Cardiac muscle cell (in vitro differentiated cells and primary cell): Measurements from ENCODE around the gene BHLHA15. TPM values are rescaled to one million over a fixed set of nuclear protein-coding genes. Genes with fewer than 3 reads are reported as not detected.
A peak's percentile ranks its signal among the peaks of the same experiment; 100 is the strongest.

Experiments
- DNase-seq, 2 donors: peaks; one replicate each; pipeline versions ENCODE4 v3.0.0 to v3.0.0-alpha.2; 2010 to 2017; ENCODE audit warnings: low read depth in 1 of 2, low spot score in 1 of 2
- H3K27ac ChIP-seq: fragments of 200-600 bp; sonication (generic); 2 replicates; pipeline ENCODE4 v1.5.1; 2016
- H3K27me3 ChIP-seq: fragments of 200-600 bp; sonication (generic); 2 replicates; pipeline ENCODE4 v1.6.0; 2016; ENCODE audit warnings: control low read depth
- H3K36me3 ChIP-seq: fragments of 200-600 bp; sonication (generic); 2 replicates; pipeline ENCODE4 v1.5.1; 2016; ENCODE audit warnings: control low read depth
- H3K4me1 ChIP-seq: fragments of 200-600 bp; sonication (generic); 2 replicates; pipeline ENCODE4 v1.8.1; 2017; ENCODE audit warnings: low read depth, mild to moderate bottlenecking, mixed run types
- H3K4me3 ChIP-seq: fragments of 200-600 bp; sonication (generic); 2 replicates; pipeline ENCODE4 v1.5.1; 2016; ENCODE audit warnings: mild to moderate bottlenecking
- H3K9me3 ChIP-seq: fragments of 200-600 bp; sonication (generic); 2 replicates; pipeline ENCODE4 v1.5.1; 2017; ENCODE audit warnings: low read depth, mild to moderate bottlenecking, control low read depth
- polyA plus RNA-seq: library from polyadenylated mRNA; unstranded; fragments of >200 nt; fragmentation: Nextera tagmentation; extraction: Ambion mirVana; gene quantifications from 2 replicates; pipeline ENCODE4 v1.2.1, GENCODE V29; 2016
- total RNA-seq: library from RNA; depleted of rRNA; stranded (reverse); fragments of >200 nt; gene quantifications from 2 replicates; pipeline ENCODE4 v1.2.3, GENCODE V29; 2016
- TF ChIP-seq, protein P1 (sequence below): IDR thresholded peaks from 2 replicates; pipeline ENCODE4 v1.5.1; 2012; ENCODE audit warnings: low read depth, mild to moderate bottlenecking, low read length

The BHLHA15 gene
- total and polyA plus RNA-seq, 2 experiments from 2014 or later = 2.2 TPM; not detected in 1

DNA sequence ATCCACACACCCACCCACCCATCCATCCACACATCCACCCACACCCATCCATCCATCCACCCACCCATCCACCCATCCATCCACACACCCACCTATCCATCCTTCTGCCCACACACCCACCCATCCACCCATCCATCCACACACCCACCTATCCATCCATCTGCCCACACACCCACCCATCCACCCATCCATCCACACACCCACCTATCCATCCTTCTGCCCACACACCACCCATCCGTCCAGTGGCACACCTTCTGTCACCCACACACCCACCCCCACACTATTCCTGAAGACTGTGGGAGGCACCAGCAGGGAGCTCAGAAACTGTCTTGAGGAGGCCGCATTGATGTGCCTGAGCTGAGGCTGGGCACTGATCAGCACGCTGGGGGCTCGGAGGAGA, 31.7 kb downstream of the BHLHA15 start:
- no peaks in the 10 kb centered on the region for H3K9me3 ChIP-seq
- DNase-seq = no peak
- no peaks in the 10 kb centered on the region for H3K27me3 ChIP-seq
- no peaks in the 10 kb centered on the region for H3K4me1 ChIP-seq
- TF ChIP-seq, protein P1, sequence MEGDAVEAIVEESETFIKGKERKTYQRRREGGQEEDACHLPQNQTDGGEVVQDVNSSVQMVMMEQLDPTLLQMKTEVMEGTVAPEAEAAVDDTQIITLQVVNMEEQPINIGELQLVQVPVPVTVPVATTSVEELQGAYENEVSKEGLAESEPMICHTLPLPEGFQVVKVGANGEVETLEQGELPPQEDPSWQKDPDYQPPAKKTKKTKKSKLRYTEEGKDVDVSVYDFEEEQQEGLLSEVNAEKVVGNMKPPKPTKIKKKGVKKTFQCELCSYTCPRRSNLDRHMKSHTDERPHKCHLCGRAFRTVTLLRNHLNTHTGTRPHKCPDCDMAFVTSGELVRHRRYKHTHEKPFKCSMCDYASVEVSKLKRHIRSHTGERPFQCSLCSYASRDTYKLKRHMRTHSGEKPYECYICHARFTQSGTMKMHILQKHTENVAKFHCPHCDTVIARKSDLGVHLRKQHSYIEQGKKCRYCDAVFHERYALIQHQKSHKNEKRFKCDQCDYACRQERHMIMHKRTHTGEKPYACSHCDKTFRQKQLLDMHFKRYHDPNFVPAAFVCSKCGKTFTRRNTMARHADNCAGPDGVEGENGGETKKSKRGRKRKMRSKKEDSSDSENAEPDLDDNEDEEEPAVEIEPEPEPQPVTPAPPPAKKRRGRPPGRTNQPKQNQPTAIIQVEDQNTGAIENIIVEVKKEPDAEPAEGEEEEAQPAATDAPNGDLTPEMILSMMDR = no peak
- H3K27ac ChIP-seq = no peak overlapping the region
- no peaks in the 10 kb centered on the region for H3K36me3 ChIP-seq
- no peak overlapping the region for H3K4me3 ChIP-seq

DNA sequence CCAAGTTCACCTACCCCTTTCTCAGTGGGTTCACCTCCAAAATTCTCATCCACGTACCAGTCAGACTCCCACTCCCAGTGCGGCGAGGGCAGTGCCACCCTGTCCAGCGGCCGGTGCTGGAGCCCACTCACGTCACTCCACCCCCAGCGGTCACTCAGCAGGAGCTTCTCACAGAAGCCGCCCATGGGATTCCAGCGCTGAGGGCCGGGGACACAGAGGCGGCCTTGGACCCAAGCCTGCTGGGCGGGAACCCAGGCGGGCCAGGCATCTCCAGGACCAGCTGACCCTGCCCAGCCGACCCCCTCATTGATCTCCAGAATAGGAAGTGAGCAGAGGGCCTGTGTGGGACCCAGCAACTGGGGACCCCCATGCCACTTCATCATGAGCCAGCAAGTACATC, 33.6 kb downstream of the BHLHA15 start:
- no peaks in the 10 kb centered on the region for H3K4me1 ChIP-seq
- no peak for DNase-seq
- TF ChIP-seq, protein P1 = no peak

DNA sequence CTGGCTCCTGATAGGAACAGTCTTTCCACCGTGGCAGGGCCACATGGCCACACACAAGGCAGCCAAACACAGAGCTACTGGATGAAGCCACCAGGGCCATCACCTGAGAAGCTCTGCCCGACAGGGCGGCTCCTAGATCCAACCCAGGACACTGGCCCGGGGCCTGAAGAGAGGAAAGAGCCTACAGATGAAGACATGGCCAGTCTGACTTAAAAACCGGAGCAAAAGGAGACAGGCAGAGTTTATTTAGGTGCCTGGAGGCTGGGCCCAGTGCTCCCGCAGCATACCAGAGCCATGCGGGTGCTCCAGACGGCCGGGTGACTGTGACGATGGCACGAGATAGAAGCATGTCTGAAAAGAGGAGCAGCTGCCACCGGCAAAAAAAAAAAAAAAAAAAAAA, 36.9 kb downstream of the BHLHA15 start:
- Histone ChIP-seq H3K9me3 (no peaks in the 10 kb centered on the region), H3K27me3 (no peaks in the 10 kb centered on the region), H3K36me3 (no peaks in the 10 kb centered on the region), H3K4me3 (no peak overlapping the region), H3K27ac (no peak overlapping the region), H3K4me1 (peaks cover 11% of the 10 kb centered on the region)
- DNase-seq = no peak
- TF ChIP-seq, protein P1 = no peak

More for the DNA sequence above, 33.6 kb downstream of the BHLHA15 start:
- H3K9me3 ChIP-seq = no peaks in the 10 kb centered on the region
- no peak overlapping the region for H3K4me3 ChIP-seq
- H3K36me3 ChIP-seq = no peaks in the 10 kb centered on the region
- H3K27me3 ChIP-seq = no peaks in the 10 kb centered on the region
- no peak overlapping the region for H3K27ac ChIP-seq

DNA sequence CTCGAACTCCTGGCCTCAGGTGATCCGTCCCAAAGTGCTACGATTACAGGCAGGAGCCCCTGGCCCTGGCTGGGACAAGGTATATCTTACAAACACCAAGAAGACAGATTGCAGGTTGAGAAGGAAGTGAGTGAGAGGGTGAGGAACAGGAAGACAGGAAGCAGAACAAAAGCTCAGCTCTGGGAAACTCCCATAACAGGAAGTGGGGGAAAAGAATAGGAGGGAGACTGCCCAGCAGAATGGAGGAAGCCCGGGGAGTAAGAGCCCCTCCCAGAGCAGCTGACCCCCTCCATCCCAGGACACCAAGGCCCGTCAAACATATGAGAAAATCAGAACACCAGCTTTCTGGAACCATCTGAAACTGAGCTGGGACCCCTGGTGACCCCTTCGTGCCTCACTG, 37.9 kb downstream of the BHLHA15 start:
- TF ChIP-seq, protein P1 = no peak

DNA sequence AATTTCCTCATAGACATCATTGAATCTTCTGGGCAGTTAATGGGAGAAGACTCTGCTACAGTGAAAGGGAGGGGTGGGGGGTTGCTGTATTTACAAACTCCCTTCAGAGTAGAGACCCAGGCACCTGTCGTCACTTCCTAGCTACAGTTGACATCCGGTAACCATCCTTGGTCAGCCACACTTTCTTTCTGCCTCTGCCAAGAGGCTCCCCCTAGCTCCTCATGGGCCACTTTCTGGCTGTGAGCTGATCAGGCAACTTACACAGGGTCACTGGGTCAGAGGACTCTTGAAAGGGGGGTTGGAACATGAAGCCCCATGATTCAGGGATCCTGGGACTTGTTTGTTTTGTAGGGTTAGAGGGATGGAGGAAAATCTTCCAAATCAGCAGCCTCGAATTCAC, 39.5 kb downstream of the BHLHA15 start:
- H3K27ac ChIP-seq = no peak overlapping the region
- peak overlapping the region; percentile 91 for H3K4me3 ChIP-seq
- no peaks in the 10 kb centered on the region for H3K9me3 ChIP-seq
- H3K4me1 ChIP-seq = peaks cover 11% of the 10 kb centered on the region
- no peaks in the 10 kb centered on the region for H3K27me3 ChIP-seq
- TF ChIP-seq, protein P1 = no peak
- no peak for DNase-seq
- H3K36me3 ChIP-seq = no peaks in the 10 kb centered on the region

More for the DNA sequence above, 37.9 kb downstream of the BHLHA15 start:
- no peaks in the 10 kb centered on the region for H3K36me3 ChIP-seq
- H3K4me1 ChIP-seq = peaks cover 11% of the 10 kb centered on the region
- H3K9me3 ChIP-seq = no peaks in the 10 kb centered on the region
- no peak for DNase-seq
- no peak overlapping the region for H3K27ac ChIP-seq
- no peak overlapping the region for H3K4me3 ChIP-seq
- no peaks in the 10 kb centered on the region for H3K27me3 ChIP-seq

DNA sequence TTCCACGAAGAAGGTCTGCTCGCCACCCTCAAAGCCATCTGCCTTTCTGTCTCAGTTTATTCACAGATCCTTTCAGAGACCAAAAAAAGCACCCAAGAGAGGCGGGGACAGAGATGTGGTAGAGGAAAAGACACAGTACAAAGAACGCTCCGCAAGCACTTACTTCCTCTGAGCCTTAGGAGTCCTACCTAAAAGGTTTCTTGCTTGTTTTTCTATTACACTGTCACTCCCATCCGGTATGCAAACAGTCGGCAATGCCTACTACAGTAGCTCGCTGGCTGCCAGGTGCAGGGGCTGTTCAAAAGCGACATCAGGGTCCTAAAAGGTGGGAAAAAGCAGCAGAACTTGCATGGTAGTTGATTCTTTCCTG, 40.0 kb downstream of the BHLHA15 start:
- H3K9me3 ChIP-seq = no peaks in the 10 kb centered on the region
- H3K36me3 ChIP-seq = no peaks in the 10 kb centered on the region
- peak overlapping the region; percentile 91 for H3K4me3 ChIP-seq
- TF ChIP-seq, protein P1 = no peak
- H3K4me1 ChIP-seq = peaks cover 11% of the 10 kb centered on the region
- H3K27ac ChIP-seq = no peak overlapping the region
- H3K27me3 ChIP-seq = no peaks in the 10 kb centered on the region
- no peak for DNase-seq
